ENCODE data around the gene MLIP. TPM values are rescaled to one million over a fixed set of nuclear protein-coding genes. Genes with fewer than 3 reads are reported as not detected.

The MLIP gene, protein sequence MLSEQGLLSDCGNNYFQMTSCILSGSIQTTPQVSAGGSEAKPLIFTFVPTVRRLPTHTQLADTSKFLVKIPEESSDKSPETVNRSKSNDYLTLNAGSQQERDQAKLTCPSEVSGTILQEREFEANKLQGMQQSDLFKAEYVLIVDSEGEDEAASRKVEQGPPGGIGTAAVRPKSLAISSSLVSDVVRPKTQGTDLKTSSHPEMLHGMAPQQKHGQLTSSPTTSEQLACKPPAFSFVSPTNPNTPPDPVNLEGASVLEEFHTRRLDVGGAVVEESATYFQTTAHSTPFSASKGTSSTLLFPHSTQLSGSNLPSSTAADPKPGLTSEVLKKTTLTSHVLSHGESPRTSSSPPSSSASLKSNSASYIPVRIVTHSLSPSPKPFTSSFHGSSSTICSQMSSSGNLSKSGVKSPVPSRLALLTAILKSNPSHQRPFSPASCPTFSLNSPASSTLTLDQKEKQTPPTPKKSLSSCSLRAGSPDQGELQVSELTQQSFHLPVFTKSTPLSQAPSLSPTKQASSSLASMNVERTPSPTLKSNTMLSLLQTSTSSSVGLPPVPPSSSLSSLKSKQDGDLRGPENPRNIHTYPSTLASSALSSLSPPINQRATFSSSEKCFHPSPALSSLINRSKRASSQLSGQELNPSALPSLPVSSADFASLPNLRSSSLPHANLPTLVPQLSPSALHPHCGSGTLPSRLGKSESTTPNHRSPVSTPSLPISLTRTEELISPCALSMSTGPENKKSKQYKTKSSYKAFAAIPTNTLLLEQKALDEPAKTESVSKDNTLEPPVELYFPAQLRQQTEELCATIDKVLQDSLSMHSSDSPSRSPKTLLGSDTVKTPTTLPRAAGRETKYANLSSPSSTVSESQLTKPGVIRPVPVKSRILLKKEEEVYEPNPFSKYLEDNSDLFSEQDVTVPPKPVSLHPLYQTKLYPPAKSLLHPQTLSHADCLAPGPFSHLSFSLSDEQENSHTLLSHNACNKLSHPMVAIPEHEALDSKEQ
- total RNA-seq (0.19 TPM), polyA plus RNA-seq (1.1 TPM)
- long read RNA-seq, donor 1: 0 reads
- long read RNA-seq, donor 2: 0 reads
- long read RNA-seq, donor 3: 0 reads
- long read RNA-seq, donor 4: 0 reads
- long read RNA-seq, donor 5: 0 reads
- long read RNA-seq, donor 6: 0 reads
- long read RNA-seq, donor 7: 0 reads
- long read RNA-seq, donor 8: 0 reads
- long read RNA-seq, donor 9: 0 reads
- long read RNA-seq, donor 10: 0 reads

DNA sequence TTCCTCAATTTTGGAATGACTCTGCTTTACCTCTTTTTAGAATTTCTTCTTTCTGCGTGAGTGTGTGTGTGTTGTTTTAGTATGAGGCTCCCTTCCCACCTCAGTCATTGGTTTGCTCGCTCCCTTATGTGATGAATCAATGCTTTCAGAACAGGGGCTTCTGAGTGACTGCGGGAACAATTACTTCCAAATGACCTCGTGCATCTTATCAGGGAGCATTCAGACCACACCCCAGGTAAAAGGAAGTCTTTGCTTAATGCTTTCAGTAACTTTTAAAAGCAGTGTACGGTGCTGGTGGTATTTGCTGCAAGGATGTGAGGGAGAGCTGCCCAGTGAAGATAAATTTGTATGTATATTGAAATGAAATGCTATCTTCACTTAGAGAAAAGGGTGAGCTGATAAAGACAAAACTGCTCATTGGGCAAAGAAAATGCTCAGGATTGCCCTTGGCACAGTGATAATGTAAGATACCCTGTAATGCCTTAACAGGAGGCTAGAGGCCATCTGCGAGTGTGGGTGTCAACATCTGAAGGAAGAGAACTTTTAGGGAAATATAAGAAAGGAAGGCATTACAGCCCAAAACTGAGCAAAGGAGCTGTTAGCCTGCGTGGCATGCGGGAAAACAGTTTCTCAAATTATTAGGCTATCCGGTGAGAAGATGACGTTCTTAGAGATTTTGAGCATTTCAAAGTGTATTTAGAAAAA lies at the start of gene MLIP:
TSS of gene MLIP (plus strand) at position 103 of the 705 bp plus-strand sequence. CDS start at position 140, 37 bp downstream.
- 74% methylated on average over 10 of the region's 10 CpGs for WGBS
- no peaks in the 10 kb centered on the region for H3K36me3 ChIP-seq (ENCODE audit: control insufficient read depth in 2 of 2, insufficient read depth in 2 of 2, low read length in 1 of 2)
- no peaks in the 10 kb centered on the region for H3K27me3 ChIP-seq (ENCODE audit: control insufficient read depth in 2 of 2, insufficient read depth in 1 of 2, low read length in 1 of 2)
- H3K4me1 ChIP-seq (ENCODE audit: control insufficient read depth in 2 of 2, insufficient read depth in 2 of 2, low read length in 2 of 2): no peaks in the 10 kb centered on the region
- H3K27ac ChIP-seq (ENCODE audit: low read depth in 1 of 2, low read length in 1 of 2): no peak within 1 kb of the TSS
- no peaks in the 10 kb centered on the region for H3K9me3 ChIP-seq (ENCODE audit: control insufficient read depth in 2 of 2, insufficient read depth in 1 of 2, low read length in 1 of 2)
- no peak within 1 kb of the TSS for H3K4me3 ChIP-seq (ENCODE audit: low read length in 2 of 2)
- DNase-seq (ENCODE audit: low read depth in 6 of 9, low spot score in 9 of 9): no peak

DNA sequence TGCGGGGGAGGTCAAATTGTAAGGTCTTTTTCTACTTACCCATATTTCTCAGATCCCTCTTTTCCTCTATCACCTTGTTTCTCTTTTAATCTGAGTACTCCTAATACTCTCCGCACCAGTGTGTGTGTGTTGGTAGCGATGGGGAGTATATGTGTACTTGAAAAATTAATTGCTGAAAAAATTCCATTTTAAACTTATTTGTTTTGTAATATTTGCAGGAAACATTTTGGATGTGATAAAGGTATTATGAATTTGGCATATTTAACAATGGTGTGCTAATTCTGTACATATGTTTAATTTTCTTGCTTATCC lies 48.1 kb upstream of the MLIP start:
- 99% methylated on average over 3 of the region's 3 CpGs for WGBS
- H3K27ac ChIP-seq (ENCODE audit: low read depth in 1 of 2, low read length in 1 of 2): no peak overlapping the region
- no peak for DNase-seq (ENCODE audit: low read depth in 6 of 9, low spot score in 9 of 9)
- no peaks in the 10 kb centered on the region for H3K4me1 ChIP-seq (ENCODE audit: control insufficient read depth in 2 of 2, insufficient read depth in 2 of 2, low read length in 2 of 2)
- H3K4me3 ChIP-seq (ENCODE audit: low read length in 2 of 2): no peak overlapping the region
- no peaks in the 10 kb centered on the region for H3K9me3 ChIP-seq (ENCODE audit: control insufficient read depth in 2 of 2, insufficient read depth in 1 of 2, low read length in 1 of 2)
- H3K36me3 ChIP-seq (ENCODE audit: control insufficient read depth in 2 of 2, insufficient read depth in 2 of 2, low read length in 1 of 2): no peaks in the 10 kb centered on the region
- no peaks in the 10 kb centered on the region for H3K27me3 ChIP-seq (ENCODE audit: control insufficient read depth in 2 of 2, insufficient read depth in 1 of 2, low read length in 1 of 2)

DNA sequence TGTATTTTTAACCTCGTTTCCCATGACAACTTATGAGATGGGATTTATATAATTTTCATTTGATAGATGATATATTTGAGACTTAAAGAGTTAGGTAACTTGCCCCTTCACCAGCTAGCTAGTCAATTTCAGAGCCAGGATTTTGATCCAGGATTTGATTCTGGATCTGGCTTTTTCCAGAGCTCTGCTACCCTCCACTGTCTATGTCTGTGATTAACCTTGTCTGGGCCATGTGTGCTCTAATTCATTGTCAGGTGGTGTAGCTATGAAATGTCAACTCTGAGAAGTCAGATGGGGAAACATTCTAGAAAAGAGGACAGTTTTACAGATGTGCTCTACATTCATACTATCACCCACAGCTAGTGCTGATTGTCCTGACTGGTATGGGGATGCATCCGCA lies 42.5 kb upstream of the MLIP start:
- Histone ChIP-seq H3K4me3 (ENCODE audit: low read length in 2 of 2) (no peak overlapping the region), H3K27ac (ENCODE audit: low read depth in 1 of 2, low read length in 1 of 2) (no peak overlapping the region), H3K27me3 (ENCODE audit: control insufficient read depth in 2 of 2, insufficient read depth in 1 of 2, low read length in 1 of 2) (no peaks in the 10 kb centered on the region), H3K9me3 (ENCODE audit: control insufficient read depth in 2 of 2, insufficient read depth in 1 of 2, low read length in 1 of 2) (no peaks in the 10 kb centered on the region), H3K4me1 (ENCODE audit: control insufficient read depth in 2 of 2, insufficient read depth in 2 of 2, low read length in 2 of 2) (no peaks in the 10 kb centered on the region), H3K36me3 (ENCODE audit: control insufficient read depth in 2 of 2, insufficient read depth in 2 of 2, low read length in 1 of 2) (no peaks in the 10 kb centered on the region)
- DNase-seq (ENCODE audit: low read depth in 6 of 9, low spot score in 9 of 9): no peak
- WGBS: 89% methylated on average over 2 of the region's 2 CpGs

DNA sequence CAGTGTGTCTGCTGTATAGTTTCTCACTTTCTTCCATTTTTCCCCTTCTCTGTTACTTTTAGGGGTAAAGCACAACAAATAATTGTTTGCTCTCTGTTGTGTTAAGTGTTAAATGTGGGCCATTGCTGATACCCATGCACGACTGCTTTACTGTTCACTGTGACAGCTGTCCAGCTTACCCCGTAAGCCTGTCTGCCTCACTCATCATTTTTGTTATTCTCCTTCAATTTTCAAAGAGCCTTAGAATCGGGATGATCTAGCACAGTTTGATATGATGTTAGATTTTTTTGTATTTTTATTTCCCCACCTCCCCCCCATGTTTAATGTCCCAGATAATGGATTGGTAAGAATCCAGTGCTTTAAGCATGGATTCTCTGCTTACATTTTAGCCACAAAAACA lies 41.2 kb upstream of the MLIP start:
- no peak overlapping the region for H3K4me3 ChIP-seq (ENCODE audit: low read length in 2 of 2)
- H3K27me3 ChIP-seq (ENCODE audit: control insufficient read depth in 2 of 2, insufficient read depth in 1 of 2, low read length in 1 of 2): no peaks in the 10 kb centered on the region
- no peaks in the 10 kb centered on the region for H3K36me3 ChIP-seq (ENCODE audit: control insufficient read depth in 2 of 2, insufficient read depth in 2 of 2, low read length in 1 of 2)
- DNase-seq (ENCODE audit: low read depth in 6 of 9, low spot score in 9 of 9): no peak
- H3K27ac ChIP-seq (ENCODE audit: low read depth in 1 of 2, low read length in 1 of 2): no peak overlapping the region
- 91% methylated on average over 3 of the region's 3 CpGs for WGBS
- H3K9me3 ChIP-seq (ENCODE audit: control insufficient read depth in 2 of 2, insufficient read depth in 1 of 2, low read length in 1 of 2): no peaks in the 10 kb centered on the region
- H3K4me1 ChIP-seq (ENCODE audit: control insufficient read depth in 2 of 2, insufficient read depth in 2 of 2, low read length in 2 of 2): no peaks in the 10 kb centered on the region

DNA sequence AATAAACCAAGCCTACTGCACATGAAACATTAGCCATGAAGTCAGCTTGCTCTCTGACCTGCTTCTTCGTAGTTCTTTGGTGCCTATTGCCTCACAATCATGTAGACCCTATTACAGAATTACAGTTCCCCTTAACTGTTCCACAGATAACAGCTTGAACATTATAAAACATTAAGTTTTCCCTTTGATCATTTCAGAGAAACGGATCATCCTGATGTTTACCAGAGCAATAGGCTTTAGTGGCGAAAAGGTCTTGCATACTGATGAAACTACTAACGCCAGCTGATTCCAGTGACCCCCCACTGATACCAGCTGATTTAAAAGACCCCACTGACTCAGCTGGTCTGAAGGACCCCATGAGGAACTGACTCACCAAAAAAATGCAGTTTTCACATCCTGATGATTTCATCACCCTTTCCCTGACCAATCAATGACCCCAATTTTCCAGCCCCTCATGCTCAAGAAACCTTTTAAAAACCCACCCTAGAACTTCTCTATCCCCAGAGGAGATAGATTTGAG lies 39.4 kb upstream of the MLIP start:
- no peak overlapping the region for H3K27ac ChIP-seq (ENCODE audit: low read depth in 1 of 2, low read length in 1 of 2)
- WGBS: 92% methylated on average over 4 of the region's 4 CpGs
- DNase-seq (ENCODE audit: low read depth in 6 of 9, low spot score in 9 of 9): no peak

DNA sequence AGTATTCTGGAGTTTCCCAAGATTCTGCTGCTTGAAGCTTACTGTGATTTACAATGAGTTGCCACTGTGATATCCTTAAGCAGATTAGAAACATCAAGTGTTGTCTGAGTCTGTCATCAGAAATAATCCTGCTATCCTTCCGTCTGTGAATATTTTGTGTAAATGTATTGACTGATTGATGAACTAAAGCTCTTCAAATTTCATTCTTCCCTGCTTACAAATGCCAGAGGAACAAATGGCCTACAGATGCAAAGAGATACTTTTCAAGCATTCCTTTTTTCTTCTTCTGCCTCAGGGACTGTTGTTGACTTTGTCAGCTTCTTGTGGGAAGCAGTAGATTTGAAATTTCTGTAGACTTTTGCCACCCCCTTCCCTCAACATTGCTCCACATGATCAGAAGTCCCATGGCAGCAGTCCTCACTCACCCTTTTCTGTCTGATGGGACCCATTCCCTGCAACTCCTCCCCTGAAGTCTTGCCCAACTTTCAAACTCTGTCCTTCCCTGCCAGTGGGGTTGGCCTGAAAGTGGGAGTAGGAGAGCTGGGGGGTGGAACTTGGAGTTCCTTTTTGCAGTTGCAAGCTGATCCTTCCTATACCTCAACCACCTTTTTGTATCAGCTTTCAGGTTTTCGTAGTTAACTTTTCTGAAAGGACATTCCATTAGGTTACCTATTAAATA lies 38.5 kb upstream of the MLIP start:
- H3K4me1 ChIP-seq (ENCODE audit: control insufficient read depth in 2 of 2, insufficient read depth in 2 of 2, low read length in 2 of 2): no peaks in the 10 kb centered on the region
- H3K9me3 ChIP-seq (ENCODE audit: control insufficient read depth in 2 of 2, insufficient read depth in 1 of 2, low read length in 1 of 2): no peaks in the 10 kb centered on the region
- 95% methylated on average over 2 of the region's 2 CpGs for WGBS
- no peak overlapping the region for H3K27ac ChIP-seq (ENCODE audit: low read depth in 1 of 2, low read length in 1 of 2)
- H3K27me3 ChIP-seq (ENCODE audit: control insufficient read depth in 2 of 2, insufficient read depth in 1 of 2, low read length in 1 of 2): no peaks in the 10 kb centered on the region
- no peaks in the 10 kb centered on the region for H3K36me3 ChIP-seq (ENCODE audit: control insufficient read depth in 2 of 2, insufficient read depth in 2 of 2, low read length in 1 of 2)
- H3K4me3 ChIP-seq (ENCODE audit: low read length in 2 of 2): no peak overlapping the region
- DNase-seq (ENCODE audit: low read depth in 6 of 9, low spot score in 9 of 9): no peak

More for the DNA sequence above, 39.4 kb upstream of the MLIP start:
- no peaks in the 10 kb centered on the region for H3K9me3 ChIP-seq (ENCODE audit: control insufficient read depth in 2 of 2, insufficient read depth in 1 of 2, low read length in 1 of 2)
- H3K36me3 ChIP-seq (ENCODE audit: control insufficient read depth in 2 of 2, insufficient read depth in 2 of 2, low read length in 1 of 2): no peaks in the 10 kb centered on the region
- no peaks in the 10 kb centered on the region for H3K4me1 ChIP-seq (ENCODE audit: control insufficient read depth in 2 of 2, insufficient read depth in 2 of 2, low read length in 2 of 2)
- no peak overlapping the region for H3K4me3 ChIP-seq (ENCODE audit: low read length in 2 of 2)
- H3K27me3 ChIP-seq (ENCODE audit: control insufficient read depth in 2 of 2, insufficient read depth in 1 of 2, low read length in 1 of 2): no peaks in the 10 kb centered on the region

DNA sequence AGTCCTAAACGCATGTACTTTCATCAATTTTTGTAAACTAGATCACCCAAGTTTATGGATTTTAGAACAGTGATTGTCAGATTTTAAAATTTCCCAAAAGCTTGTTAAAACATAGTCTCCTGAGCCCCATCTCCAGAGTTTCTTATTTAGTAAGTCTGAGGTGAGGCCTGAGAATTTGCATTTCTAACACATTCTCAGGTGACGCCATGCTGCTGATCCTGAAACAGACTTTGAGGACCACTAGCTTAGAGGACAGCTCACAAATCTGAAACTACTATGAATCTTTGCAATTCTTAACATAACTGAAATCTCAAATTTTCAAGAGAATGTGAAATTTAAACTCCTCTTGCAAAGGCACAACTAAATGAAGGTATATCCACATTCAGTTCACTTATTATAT lies 37.8 kb upstream of the MLIP start:
- no peaks in the 10 kb centered on the region for H3K27me3 ChIP-seq (ENCODE audit: control insufficient read depth in 2 of 2, insufficient read depth in 1 of 2, low read length in 1 of 2)
- H3K9me3 ChIP-seq (ENCODE audit: control insufficient read depth in 2 of 2, insufficient read depth in 1 of 2, low read length in 1 of 2): no peaks in the 10 kb centered on the region
- 94% methylated on average over 2 of the region's 2 CpGs for WGBS
- no peaks in the 10 kb centered on the region for H3K36me3 ChIP-seq (ENCODE audit: control insufficient read depth in 2 of 2, insufficient read depth in 2 of 2, low read length in 1 of 2)
- no peak for DNase-seq (ENCODE audit: low read depth in 6 of 9, low spot score in 9 of 9)
- no peaks in the 10 kb centered on the region for H3K4me1 ChIP-seq (ENCODE audit: control insufficient read depth in 2 of 2, insufficient read depth in 2 of 2, low read length in 2 of 2)
- H3K27ac ChIP-seq (ENCODE audit: low read depth in 1 of 2, low read length in 1 of 2): no peak overlapping the region
- H3K4me3 ChIP-seq (ENCODE audit: low read length in 2 of 2): no peak overlapping the region

DNA sequence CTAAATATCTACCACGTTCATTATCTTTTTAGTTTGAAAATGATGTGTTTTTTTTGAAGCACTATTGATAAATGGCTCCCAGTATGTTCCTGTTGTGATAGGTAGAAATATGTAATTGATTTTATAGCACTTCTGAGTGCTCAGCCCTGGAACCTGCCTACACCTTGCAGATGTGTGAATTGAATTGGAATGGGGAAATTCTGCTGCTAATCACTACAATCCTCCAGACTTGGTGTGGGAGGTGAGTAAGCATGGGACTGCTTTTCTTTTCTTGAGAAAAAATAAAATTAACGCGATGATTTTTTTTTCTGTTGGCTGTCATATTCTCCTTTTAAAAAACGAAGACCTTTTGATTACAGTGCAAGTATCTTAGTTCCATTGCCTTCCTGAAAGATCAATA lies 37.1 kb upstream of the MLIP start:
- Histone ChIP-seq H3K4me1 (ENCODE audit: control insufficient read depth in 2 of 2, insufficient read depth in 2 of 2, low read length in 2 of 2) (no peaks in the 10 kb centered on the region), H3K27me3 (ENCODE audit: control insufficient read depth in 2 of 2, insufficient read depth in 1 of 2, low read length in 1 of 2) (no peaks in the 10 kb centered on the region), H3K9me3 (ENCODE audit: control insufficient read depth in 2 of 2, insufficient read depth in 1 of 2, low read length in 1 of 2) (no peaks in the 10 kb centered on the region), H3K27ac (ENCODE audit: low read depth in 1 of 2, low read length in 1 of 2) (no peak overlapping the region), H3K4me3 (ENCODE audit: low read length in 2 of 2) (no peak overlapping the region), H3K36me3 (ENCODE audit: control insufficient read depth in 2 of 2, insufficient read depth in 2 of 2, low read length in 1 of 2) (no peaks in the 10 kb centered on the region)
- WGBS: 88% methylated on average over 4 of the region's 4 CpGs
- no peak for DNase-seq (ENCODE audit: low read depth in 6 of 9, low spot score in 9 of 9)
